HL-60/S4 (cell line): Measurements from ENCODE around the gene TTYH2.

Experiments used
- in situ Hi-C: fragments of 300-500 bp; cut with MboI; formaldehyde crosslinking; loops from 2 replicates; pipeline ENCODE4 v1.14.3; 2022; ENCODE audit warnings: low sequenced_read_pairs

Gene TTYH2

DNA sequence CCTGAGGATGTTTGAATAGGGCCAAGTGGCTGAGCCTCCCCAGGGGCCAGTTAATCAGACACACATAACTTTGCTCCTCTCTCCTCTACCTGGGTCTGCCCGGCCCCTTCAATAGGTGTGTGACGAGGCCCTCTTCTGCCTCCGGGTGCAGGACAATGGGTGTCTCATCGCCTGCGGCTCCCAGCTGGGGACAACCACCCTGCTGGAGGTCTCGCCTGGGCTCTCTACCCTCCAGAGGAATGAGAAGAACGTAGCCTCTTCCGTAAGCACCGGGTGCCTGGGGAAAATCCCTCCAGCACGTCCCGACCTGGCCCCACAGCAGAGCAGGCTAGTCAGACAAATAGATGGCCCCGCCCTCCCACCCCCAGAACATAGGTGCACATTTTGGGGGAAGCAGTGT lies 96.5 kb downstream of the TTYH2 start:
- in situ Hi-C loops, result no loop called here
